NCI-H1694 (cell line): Measurements from ENCODE around the gene CFAP20.
A peak's percentile ranks its signal among the peaks of the same experiment; 100 is the strongest.

Source experiments
- DNase-seq: peaks from one replicate; lab custom pipeline; 2025; lab: John Stamatoyannopoulos, UW

Gene CFAP20

GRCh38 chr16:58124601-58124915, 4.6 kb downstream of the CFAP20 start:
- DNase-seq: no peak

GRCh38 chr16:58123896-58124600, 5.1 kb downstream of the CFAP20 start:
- peak; percentile 37 for DNase-seq

- DNase-seq: no peak
Observed at GRCh38 chr16:58121132-58121531, 8.0 kb downstream of the CFAP20 start.

- DNase-seq: no peak
Observed at GRCh38 chr16:58120234-58120633, 8.9 kb downstream of the CFAP20 start.

GRCh38 chr16:58119509-58119845, 9.7 kb downstream of the CFAP20 start:
- no peak for DNase-seq

- no peak for DNase-seq
Observed at GRCh38 chr16:58118801-58119508, 10.2 kb downstream of the CFAP20 start.

GRCh38 chr16:58116529-58116928, 12.7 kb downstream of the CFAP20 start:
- no peak for DNase-seq

- DNase-seq: no peak
Observed at GRCh38 chr16:58116081-58116480, 13.1 kb downstream of the CFAP20 start.

GRCh38 chr16:58114827-58115825, 14.1 kb downstream of the CFAP20 start:
- no peak for DNase-seq

- no peak for DNase-seq
Observed at GRCh38 chr16:58111302-58111627, 17.9 kb downstream of the CFAP20 start.

- DNase-seq: no peak
Observed at GRCh38 chr16:58110571-58111301, 18.4 kb downstream of the CFAP20 start.

GRCh38 chr16:58109881-58110280, 19.3 kb downstream of the CFAP20 start:
- DNase-seq: no peak

GRCh38 chr16:58109330-58109729, 19.9 kb downstream of the CFAP20 start:
- no peak for DNase-seq

- no peak for DNase-seq
Observed at GRCh38 chr16:58107709-58108108, 21.5 kb downstream of the CFAP20 start.

- DNase-seq: no peak
Observed at GRCh38 chr16:58107228-58107627, 22.0 kb downstream of the CFAP20 start.

GRCh38 chr16:58105631-58106030, 23.6 kb downstream of the CFAP20 start:
- DNase-seq: no peak

GRCh38 chr16:58102665-58103392, 26.4 kb downstream of the CFAP20 start:
- no peak for DNase-seq

GRCh38 chr16:58099956-58100300, 29.3 kb downstream of the CFAP20 start:
- DNase-seq: no peak

GRCh38 chr16:58099097-58099955, 29.9 kb downstream of the CFAP20 start:
- DNase-seq: no peak

- no peak for DNase-seq
Observed at GRCh38 chr16:58098207-58099096, 30.7 kb downstream of the CFAP20 start.
